Metanephros (tissue), 2 donors: ENCODE measurements around the gene CHI3L2. TPM values are rescaled to one million over a fixed set of nuclear protein-coding genes. Genes with fewer than 3 reads are reported as not detected.

Experiments used
- small RNA-seq: library from RNA; depleted of rRNA; stranded (forward); fragments of <200 nt; gene quantifications from one replicate; pipeline ENCODE3, GENCODE V24; 2014; ENCODE audit warnings: low replicate concordance
- total RNA-seq: library from RNA; depleted of rRNA; stranded (reverse); fragments of >200 nt; gene quantifications from one replicate; pipeline ENCODE4 v1.2.3, GENCODE V29; 2014

Gene CHI3L2
- total RNA-seq: 0.70 TPM

GRCh38 chr1:111227434-111227833 lies at the start of gene CHI3L2:
CHI3L2 (plus strand) TSS chr1:111227713; CDS start chr1:111227730, 17 bp downstream.

GRCh38 chr1:111199881-111200801 lies 27.4 kb upstream of the CHI3L2 start, which contains the start of gene DENND2D:
DENND2D (minus strand) TSS chr1:111200646; CDS start chr1:111200459, 187 bp downstream.

GRCh38 chr1:111290630-111291029 lies 63.1 kb downstream of the CHI3L2 start, which contains the start of gene CHIA:
CHIA (plus strand) TSS chr1:111290851; CDS start chr1:111310468, 19,617 bp downstream.

Small RNA genes within 50 kb of the gene (small RNA-seq; reads per million reads assigned to genes)
- gene AL355816.1: not detected

Other genes with a start within 250 kb of the CHI3L2 start
- 53.8 TPM for gene DRAM2, start 87.6 kb upstream of the CHI3L2 start, total RNA-seq
- gene CEPT1, start 87.5 kb upstream of the CHI3L2 start, total RNA-seq: 54.0 TPM
- 17.2 TPM for gene DENND2D, start 27.1 kb upstream of the CHI3L2 start, total RNA-seq
- gene CHIA, start 63.1 kb downstream of the CHI3L2 start, total RNA-seq: not detected
- gene OVGP1, start 200.0 kb downstream of the CHI3L2 start, total RNA-seq: 2.0 TPM
- gene WDR77, start 221.5 kb downstream of the CHI3L2 start, total RNA-seq: 24.2 TPM
- 262 TPM for gene ATP5PB, start 221.8 kb downstream of the CHI3L2 start, total RNA-seq
- gene C1orf162, start 246.3 kb downstream of the CHI3L2 start, total RNA-seq: 2.9 TPM